MM.1S (cell line): ENCODE results near the gene SLC6A3.

Experiments
- DNase-seq: peaks from one replicate; pipeline ENCODE4 v3.0.0-alpha.2; 2015
- H2AFZ ChIP-seq: fragments of 300-600 bp; sonication (generic); 2 replicates; pipeline ENCODE4 v1.6.0; 2016; ENCODE audit warnings: antibody characterized with exemption, low read length
- H3F3A ChIP-seq: fragments of 300-600 bp; sonication (generic); 2 replicates; pipeline ENCODE4 v1.6.1; 2016; ENCODE audit warnings: mild to moderate bottlenecking, antibody characterized with exemption, low read length, moderate library complexity, mixed read lengths; ENCODE audit not compliant: insufficient read depth
- H3K27ac ChIP-seq: fragments of 300-600 bp; sonication (generic); 2 replicates; pipeline ENCODE4 v1.5.1; 2016; ENCODE audit warnings: mild to moderate bottlenecking, low read length
- H3K27me3 ChIP-seq: fragments of 300-600 bp; sonication (generic); replicated peaks from 2 replicates; pipeline ENCODE4 v1.6.0; 2016; ENCODE audit warnings: low read length; ENCODE audit not compliant: insufficient read depth
- H3K36me3 ChIP-seq: fragments of 300-600 bp; sonication (generic); replicated peaks from 2 replicates; pipeline ENCODE4 v1.6.1; 2016; ENCODE audit warnings: mild to moderate bottlenecking, low read length, mixed read lengths; ENCODE audit not compliant: insufficient read depth
- H3K4me1 ChIP-seq: fragments of 300-600 bp; sonication (generic); 2 replicates; pipeline ENCODE4 v1.6.1; 2016; ENCODE audit warnings: low read length, mixed read lengths
- H3K4me2 ChIP-seq: fragments of 300-600 bp; sonication (generic); 2 replicates; pipeline ENCODE4 v1.6.0; 2016; ENCODE audit warnings: low read depth, low read length
- H3K4me3 ChIP-seq: fragments of 300-600 bp; sonication (generic); 2 replicates; pipeline ENCODE4 v1.5.1; 2016; ENCODE audit warnings: low read length, mixed read lengths
- H3K79me2 ChIP-seq: fragments of 300-600 bp; sonication (generic); 2 replicates; pipeline ENCODE4 v1.6.1; 2016; ENCODE audit warnings: mixed run types, low read length, mixed read lengths
- H3K9ac ChIP-seq: fragments of 300-600 bp; sonication (generic); 2 replicates; pipeline ENCODE4 v1.6.1; 2016; ENCODE audit warnings: low read length, mixed read lengths
- H3K9me2 ChIP-seq: fragments of 300-600 bp; sonication (generic); replicated peaks from 2 replicates; pipeline ENCODE4 v1.6.1; 2016; ENCODE audit warnings: mild to moderate bottlenecking, low read length, mixed read lengths; ENCODE audit not compliant: insufficient read depth
- H3K9me3 ChIP-seq: fragments of 300-600 bp; sonication (generic); replicated peaks from 2 replicates; pipeline ENCODE4 v1.6.1; 2016; ENCODE audit warnings: mild to moderate bottlenecking, low read length, mixed read lengths; ENCODE audit not compliant: insufficient read depth
- H4K20me1 ChIP-seq: fragments of 300-600 bp; sonication (generic); 2 replicates; pipeline ENCODE4 v1.6.1; 2016; ENCODE audit warnings: mild to moderate bottlenecking, low read length, moderate library complexity, mixed read lengths; ENCODE audit not compliant: insufficient read depth
- CTCF ChIP-seq: fragments of 300-600 bp; sonication (generic); IDR thresholded peaks from 2 replicates; pipeline ENCODE4 v1.5.1; 2016; ENCODE audit warnings: antibody characterized with exemption, low read length, mixed read lengths
- EZH2 ChIP-seq: fragments of 300-600 bp; sonication (generic); optimal IDR thresholded peaks from 2 replicates; pipeline ENCODE3; 2017; ENCODE audit warnings: low read depth, mild to moderate bottlenecking, antibody characterized with exemption, low read length, mixed read lengths
- EZH2phosphoT487 ChIP-seq: fragments of 300-600 bp; sonication (generic); IDR thresholded peaks from 2 replicates; pipeline ENCODE4 v1.6.1; 2018; ENCODE audit warnings: antibody characterized with exemption, low read length

The SLC6A3 gene

GRCh38 chr5:1478271-1479035 is 33.2 kb upstream of the SLC6A3 start:
- 0 out of 2 replicates have a peak, but pooled peaks cover 10% of the 10 kb centered on the region for H3K79me2 ChIP-seq
- no peaks in the 10 kb centered on the region for H3K9me2 ChIP-seq
- H2AFZ ChIP-seq = no peak overlapping the region
- H3K4me3 ChIP-seq = no peak overlapping the region
- no peaks in the 10 kb centered on the region for H3K4me1 ChIP-seq
- H3F3A ChIP-seq = no peaks in the 10 kb centered on the region
- no peaks in the 10 kb centered on the region for H3K9me3 ChIP-seq
- H3K27ac ChIP-seq = no peak overlapping the region
- H3K9ac ChIP-seq = no peak overlapping the region
- DNase-seq = no peak
- H3K36me3 ChIP-seq = peaks cover 13% of the 10 kb centered on the region
- TF ChIP-seq EZH2 (no peak), EZH2phosphoT487 (no peak), CTCF (no peak)
- H3K4me2 ChIP-seq = no peak overlapping the region
- no peaks in the 10 kb centered on the region for H4K20me1 ChIP-seq
- no peaks in the 10 kb centered on the region for H3K27me3 ChIP-seq

GRCh38 chr5:1477341-1477740 is 32.1 kb upstream of the SLC6A3 start:
- Histone ChIP-seq H3K9me3 (no peaks in the 10 kb centered on the region), H3K4me3 (no peak overlapping the region), H4K20me1 (no peaks in the 10 kb centered on the region), H3K9ac (no peak overlapping the region), H3K4me2 (no peak overlapping the region), H3F3A (no peaks in the 10 kb centered on the region), H3K9me2 (no peaks in the 10 kb centered on the region), H2AFZ (no peak overlapping the region), H3K27me3 (no peaks in the 10 kb centered on the region), H3K27ac (no peak overlapping the region), H3K4me1 (no peaks in the 10 kb centered on the region), H3K79me2 (0 out of 2 replicates have a peak, but pooled peaks cover 3% of the 10 kb centered on the region), H3K36me3 (peaks cover 13% of the 10 kb centered on the region)
- DNase-seq = no peak
- TF ChIP-seq EZH2phosphoT487 (no peak), CTCF (no peak), EZH2 (no peak)

GRCh38 chr5:1476967-1477310 is 31.7 kb upstream of the SLC6A3 start:
- H2AFZ ChIP-seq = no peak overlapping the region
- no peaks in the 10 kb centered on the region for H3K9me3 ChIP-seq
- H3K9ac ChIP-seq = no peak overlapping the region
- DNase-seq = no peak
- H3K79me2 ChIP-seq = 0 out of 2 replicates have a peak, but pooled peaks cover 3% of the 10 kb centered on the region
- no peaks in the 10 kb centered on the region for H3K4me1 ChIP-seq
- H3K4me3 ChIP-seq = no peak overlapping the region
- no peak for TF ChIP-seq CTCF
- no peak overlapping the region for H3K4me2 ChIP-seq
- H3K27ac ChIP-seq = no peak overlapping the region
- peaks cover 13% of the 10 kb centered on the region for H3K36me3 ChIP-seq
- H3K9me2 ChIP-seq = no peaks in the 10 kb centered on the region
- no peaks in the 10 kb centered on the region for H3K27me3 ChIP-seq
- H4K20me1 ChIP-seq = no peaks in the 10 kb centered on the region
- H3F3A ChIP-seq = no peaks in the 10 kb centered on the region
